MM.1S (cell line): ENCODE measurements around the gene OR5K2.

Experiments used
- DNase-seq: peaks from one replicate; pipeline ENCODE4 v3.0.0-alpha.2; 2015
- H2AFZ ChIP-seq: fragments of 300-600 bp; sonication (generic); 2 replicates; pipeline ENCODE4 v1.6.0; 2016; ENCODE audit warnings: antibody characterized with exemption, low read length
- H3F3A ChIP-seq: fragments of 300-600 bp; sonication (generic); 2 replicates; pipeline ENCODE4 v1.6.1; 2016; ENCODE audit warnings: mild to moderate bottlenecking, antibody characterized with exemption, low read length, moderate library complexity, mixed read lengths; ENCODE audit not compliant: insufficient read depth
- H3K27ac ChIP-seq: fragments of 300-600 bp; sonication (generic); 2 replicates; pipeline ENCODE4 v1.5.1; 2016; ENCODE audit warnings: mild to moderate bottlenecking, low read length
- H3K27me3 ChIP-seq: fragments of 300-600 bp; sonication (generic); replicated peaks from 2 replicates; pipeline ENCODE4 v1.6.0; 2016; ENCODE audit warnings: low read length; ENCODE audit not compliant: insufficient read depth
- H3K36me3 ChIP-seq: fragments of 300-600 bp; sonication (generic); replicated peaks from 2 replicates; pipeline ENCODE4 v1.6.1; 2016; ENCODE audit warnings: mild to moderate bottlenecking, low read length, mixed read lengths; ENCODE audit not compliant: insufficient read depth
- H3K4me1 ChIP-seq: fragments of 300-600 bp; sonication (generic); 2 replicates; pipeline ENCODE4 v1.6.1; 2016; ENCODE audit warnings: low read length, mixed read lengths
- H3K4me2 ChIP-seq: fragments of 300-600 bp; sonication (generic); 2 replicates; pipeline ENCODE4 v1.6.0; 2016; ENCODE audit warnings: low read depth, low read length
- H3K4me3 ChIP-seq: fragments of 300-600 bp; sonication (generic); 2 replicates; pipeline ENCODE4 v1.5.1; 2016; ENCODE audit warnings: low read length, mixed read lengths
- H3K79me2 ChIP-seq: fragments of 300-600 bp; sonication (generic); 2 replicates; pipeline ENCODE4 v1.6.1; 2016; ENCODE audit warnings: mixed run types, low read length, mixed read lengths
- H3K9ac ChIP-seq: fragments of 300-600 bp; sonication (generic); 2 replicates; pipeline ENCODE4 v1.6.1; 2016; ENCODE audit warnings: low read length, mixed read lengths
- H3K9me2 ChIP-seq: fragments of 300-600 bp; sonication (generic); replicated peaks from 2 replicates; pipeline ENCODE4 v1.6.1; 2016; ENCODE audit warnings: mild to moderate bottlenecking, low read length, mixed read lengths; ENCODE audit not compliant: insufficient read depth
- H3K9me3 ChIP-seq: fragments of 300-600 bp; sonication (generic); replicated peaks from 2 replicates; pipeline ENCODE4 v1.6.1; 2016; ENCODE audit warnings: mild to moderate bottlenecking, low read length, mixed read lengths; ENCODE audit not compliant: insufficient read depth
- H4K20me1 ChIP-seq: fragments of 300-600 bp; sonication (generic); 2 replicates; pipeline ENCODE4 v1.6.1; 2016; ENCODE audit warnings: mild to moderate bottlenecking, low read length, moderate library complexity, mixed read lengths; ENCODE audit not compliant: insufficient read depth
- EZH2 ChIP-seq: fragments of 300-600 bp; sonication (generic); optimal IDR thresholded peaks from 2 replicates; pipeline ENCODE3; 2017; ENCODE audit warnings: low read depth, mild to moderate bottlenecking, antibody characterized with exemption, low read length, mixed read lengths
- EZH2phosphoT487 ChIP-seq: fragments of 300-600 bp; sonication (generic); IDR thresholded peaks from 2 replicates; pipeline ENCODE4 v1.6.1; 2018; ENCODE audit warnings: antibody characterized with exemption, low read length

OR5K2 gene

DNA sequence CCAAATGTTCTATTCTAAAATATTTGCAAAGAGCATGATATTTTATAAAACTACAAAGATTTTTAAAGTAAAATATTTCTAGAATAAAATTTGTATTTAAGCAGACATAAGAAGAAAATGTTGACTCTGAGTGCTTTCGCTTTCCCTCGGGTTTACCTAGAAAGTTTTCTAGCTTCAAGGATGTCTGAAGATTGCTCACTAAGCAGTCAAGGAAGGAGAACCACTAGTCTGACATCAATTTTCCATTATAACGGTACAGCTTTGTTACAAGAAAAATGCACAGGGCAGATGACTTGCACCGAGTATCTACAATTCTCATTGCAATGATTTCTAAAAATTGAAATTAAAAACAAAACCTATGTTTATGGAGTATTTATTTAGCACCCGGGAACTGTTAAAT, 48.5 kb downstream of the OR5K2 start:
- Histone ChIP-seq H2AFZ (no peak overlapping the region), H4K20me1 (no peaks in the 10 kb centered on the region), H3K4me2 (peak overlapping the region; percentile 53), H3K4me3 (0 out of 2 replicates have a peak overlapping the region, but pooled peaks have one; percentile 4), H3K27me3 (no peaks in the 10 kb centered on the region), H3K79me2 (no peaks in the 10 kb centered on the region), H3K36me3 (no peaks in the 10 kb centered on the region), H3K9me3 (no peaks in the 10 kb centered on the region), H3F3A (peaks cover 8% of the 10 kb centered on the region), H3K4me1 (peaks cover 14% of the 10 kb centered on the region), H3K27ac (no peak overlapping the region), H3K9ac (no peak overlapping the region), H3K9me2 (no peaks in the 10 kb centered on the region)
- no peak for TF ChIP-seq EZH2
- TF ChIP-seq EZH2phosphoT487, result no peak
- peak; percentile 81 for DNase-seq
